GM12878 (cell line): Measurements from ENCODE around the gene DDRGK1. TPM values are rescaled to one million over a fixed set of nuclear protein-coding genes. Genes with fewer than 3 reads are reported as not detected.

Experiments
- ATAC-seq: fragments of 200-7000 bp; cut with Tn5 transposase; 3 replicates; pipeline ENCODE4 v1.9.1; 2020; ENCODE audit warnings: mild to moderate bottlenecking, moderate library complexity
- BruUV-seq: library from RNA; stranded (reverse); fragments of 400-500 nt; replicated peaks from 2 replicates; lab custom pipeline; 2021; lab: Mats Ljungman, UMichigan
- CTCF ChIA-PET: fragments of 300-600 bp; sonication (Branson Sonifier 250); formaldehyde crosslinking; extraction: SDS; loops from one replicate; lab custom pipeline; 2021; ENCODE audit warnings: inconsistent platforms; lab: Yijun Ruan, JAX
- POLR2A ChIA-PET: fragments of 350-600 bp; formaldehyde crosslinking; extraction: SDS; loops from one replicate; lab custom pipeline; 2021; ENCODE audit warnings: inconsistent platforms; lab: Charles Lee
- RAD21 ChIA-PET: fragments of 300-600 bp; sonication (Branson Sonifier 250); formaldehyde crosslinking; loops from one replicate; lab custom pipeline; 2023; ENCODE audit warnings: antibody characterized with exemption; ENCODE audit not compliant: unreplicated experiment; lab: Charles Lee
- SMC1A ChIA-PET: fragments of 300-600 bp; sonication (Branson Sonifier 250); formaldehyde crosslinking; loops from one replicate; lab custom pipeline; 2023; ENCODE audit not compliant: unreplicated experiment, uncharacterized antibody; lab: Charles Lee
- DNase-seq: peaks from one replicate; pipeline ENCODE4 v3.0.0-alpha.2; 2011; ENCODE audit warnings: low read depth, low spot score
- FAIRE-seq: peaks from 3 replicates; lab custom pipeline; 2011; peaks lifted over from hg19 to GRCh38; lab: Jason Lieb, UNC
- H2AFZ ChIP-seq: 2 replicates; pipeline ENCODE4 v1.6.0; 2011; ENCODE audit warnings: low read depth, low read length, control low read depth; ENCODE audit not compliant: control insufficient read depth
- H3K27ac ChIP-seq: 2 replicates; pipeline ENCODE4 v1.5.1; 2011; ENCODE audit warnings: control low read depth; ENCODE audit not compliant: control insufficient read depth, insufficient read depth
- H3K27me3 ChIP-seq, 2 experiments: replicated peaks in 1 of 2; 2 replicates each; pipeline versions ENCODE4 v1.6.0 to v1.6.1; 2011; ENCODE audit warnings: low read length in 1 of 2; ENCODE audit not compliant: control insufficient read depth in 2 of 2, insufficient read depth in 2 of 2
- H3K36me3 ChIP-seq, 2 experiments: 2 replicates each; pipeline ENCODE4 v1.5.1; 2011; ENCODE audit warnings: low read length in 1 of 2; ENCODE audit not compliant: control insufficient read depth in 2 of 2, insufficient read depth in 2 of 2
- H3K4me1 ChIP-seq: 2 replicates; pipeline ENCODE4 v1.6.1; 2011; ENCODE audit warnings: mild to moderate bottlenecking, low read length, moderate library complexity, mixed read lengths; ENCODE audit not compliant: control insufficient read depth, insufficient read depth
- H3K4me2 ChIP-seq: 2 replicates; pipeline ENCODE4 v1.6.0; 2011; ENCODE audit warnings: control low read depth; ENCODE audit not compliant: control insufficient read depth, insufficient read depth
- H3K4me3 ChIP-seq: fragments of 200-600 bp; sonication (generic); 2 replicates; pipeline ENCODE4 v1.5.1; 2016
- H3K79me2 ChIP-seq: 2 replicates; pipeline ENCODE4 v1.6.0; 2011; ENCODE audit warnings: low read length; ENCODE audit not compliant: control insufficient read depth, insufficient read depth
- H3K9ac ChIP-seq: 2 replicates; pipeline ENCODE4 v1.8.0; 2011; ENCODE audit warnings: low read length, control low read depth, mixed read lengths; ENCODE audit not compliant: control insufficient read depth, insufficient read depth
- H3K9me3 ChIP-seq: replicated peaks from 3 replicates; pipeline ENCODE4 v1.5.1; 2011; ENCODE audit warnings: mild to moderate bottlenecking, low read length; ENCODE audit not compliant: control insufficient read depth, insufficient read depth
- H4K20me1 ChIP-seq: 2 replicates; pipeline ENCODE4 v1.6.0; 2011; ENCODE audit not compliant: control insufficient read depth, insufficient read depth
- CHD4 ChIP-seq: fragments of 200-600 bp; sonication (generic); IDR thresholded peaks from 2 replicates; pipeline ENCODE4 v1.6.1; 2016; ENCODE audit warnings: mild to moderate bottlenecking
- CREB1 ChIP-seq: IDR thresholded peaks from 2 replicates; pipeline ENCODE4 v1.6.1; 2012; ENCODE audit warnings: low read depth, mild to moderate bottlenecking, inconsistent platforms
- IKZF1 ChIP-seq: fragments of 450-650 bp; conservative IDR thresholded peaks from 2 replicates; pipeline ENCODE4 v1.6.1; 2017; ENCODE audit warnings: antibody characterized with exemption, mild to moderate bottlenecking
- MYC ChIP-seq: IDR thresholded peaks from 2 replicates; pipeline ENCODE4 v1.6.1; 2011; ENCODE audit warnings: mild to moderate bottlenecking, low read length, moderate library complexity, inconsistent platforms; ENCODE audit not compliant: insufficient read depth, insufficient replicate concordance, insufficient read length, severe bottlenecking
- NR2C1 ChIP-seq: fragments of 450-650 bp; IDR thresholded peaks from 2 replicates; pipeline ENCODE4 v1.6.1; 2017; ENCODE audit warnings: antibody characterized with exemption, mild to moderate bottlenecking, moderate library complexity
- NR2C2 ChIP-seq: IDR thresholded peaks from 2 replicates; pipeline ENCODE4 v1.6.1; 2011; ENCODE audit warnings: borderline replicate concordance, low read depth; ENCODE audit not compliant: control insufficient read depth, insufficient read length
- SREBF2 ChIP-seq: IDR thresholded peaks from 2 replicates; pipeline ENCODE4 v1.6.1; 2012; ENCODE audit warnings: mild to moderate bottlenecking, low read length
- YBX1 ChIP-seq: fragments of 450-650 bp; IDR thresholded peaks from 2 replicates; pipeline ENCODE4 v1.6.1; 2016; ENCODE audit warnings: antibody characterized with exemption
- ZNF207 ChIP-seq: fragments of 450-650 bp; IDR thresholded peaks from 2 replicates; pipeline ENCODE4 v1.6.1; 2014; ENCODE audit warnings: antibody characterized with exemption, mild to moderate bottlenecking, borderline replicate concordance
- WGBS: methylation state at CpG from one replicate; pipeline ENCODE4 v1.1.6; 2016; ENCODE audit warnings: low lambda C conversion rate; ENCODE audit not compliant: insufficient replicate concordance, insufficient coverage; ENCODE audit errors: missing lambda C conversion rate; 5-methylcytosine and 5-hydroxymethylcytosine counted together
- in situ Hi-C: fragments of 300-500 bp; cut with MboI; formaldehyde crosslinking; loops from 9 replicates; pipeline ENCODE4 v1.14.3; 2018; ENCODE audit warnings: mixed read lengths
- intact Hi-C: fragments of 100-400 bp; cut with micrococcal nuclease; formaldehyde crosslinking; loops from one replicate; pipeline ENCODE4 v1.14.2; 2022; ENCODE audit not compliant: unreplicated experiment
- polyA plus RNA-seq, 11 experiments: library from polyadenylated mRNA; depleted of rRNA in 4 of 11; unstranded in 6 of 11; stranded (reverse) in 5 of 11; fragments of >200 nt; fragmentation: Nextera tagmentation in 4 of 11; fragmentation: Illumina TruSeq in 1 of 11; extraction: Ambion mirVana in 4 of 11; extraction: Trizol in 1 of 11; gene quantifications; 1 replicate in 1 of 11; 2 replicates in 10 of 11; pipeline versions ENCODE4 v1.2.1 to v1.2.3, GENCODE V29; 2011 to 2016; ENCODE audit warnings: inconsistent platforms in 2 of 11, missing spikeins in 2 of 11, low read depth in 1 of 11
- total RNA-seq, 4 experiments: library from RNA; depleted of rRNA in 3 of 4; stranded (reverse); fragments of >200 nt in 3 of 4; fragmentation: Illumina TruSeq in 1 of 4; extraction: Trizol in 1 of 4; gene quantifications; 2 replicates each; pipeline versions ENCODE4 v1.2.1 to v1.2.3, GENCODE V29; 2013 to 2021
- TF ChIP-seq, protein P1 (sequence below): IDR thresholded peaks from 2 replicates; pipeline ENCODE4 v1.6.1; 2011; ENCODE audit warnings: borderline replicate concordance, low read depth, mild to moderate bottlenecking, moderate library complexity, mixed read lengths, low read length; ENCODE audit not compliant: insufficient read depth; ENCODE audit errors: extremely low read length
- TF ChIP-seq, protein P2 (sequence below): fragments of 450-650 bp; IDR thresholded peaks from 2 replicates; pipeline ENCODE4 v1.6.1; 2016; ENCODE audit warnings: mild to moderate bottlenecking
- TF ChIP-seq, protein P3 (sequence below): fragments of 450-650 bp; IDR thresholded peaks from 2 replicates; pipeline ENCODE4 v1.6.1; 2018; ENCODE audit warnings: mild to moderate bottlenecking, low read depth, moderate library complexity; ENCODE audit not compliant: partially characterized antibody
- TF ChIP-seq, protein P4 (sequence below): IDR thresholded peaks from 2 replicates; pipeline ENCODE4 v1.6.1; 2012; ENCODE audit warnings: low read depth, low read length, improper control_type of control experiment

The DDRGK1 gene
- total and polyA plus RNA-seq, 10 of the 15 experiments (the other 5 are each of a cell fraction or from before 2014, with no cell fraction given) = 4.0 to 55.2 (median 39.7) TPM

DNA sequence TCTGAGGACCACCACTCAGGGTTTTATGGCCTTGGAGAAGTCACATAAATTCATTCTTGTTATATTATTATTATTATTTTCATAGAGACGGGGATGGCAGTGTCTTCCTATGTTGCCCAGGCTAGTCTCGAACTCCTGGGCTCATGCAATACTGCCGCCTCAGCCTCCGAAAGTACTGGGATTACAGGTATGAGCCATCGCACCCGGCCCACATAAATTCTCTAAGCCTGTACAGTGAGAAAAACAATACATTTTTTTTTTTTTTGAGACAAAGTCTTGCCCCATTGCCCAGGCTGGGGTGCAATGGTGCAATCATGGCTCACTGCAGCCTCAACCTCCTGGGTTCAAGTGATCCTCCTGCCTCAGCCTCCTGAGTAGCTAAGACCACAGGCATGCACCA, 44.1 kb downstream of the DDRGK1 start:
- no peak overlapping the region; the same call in 1 of the 2 replicates for H3K4me2 ChIP-seq
- TF ChIP-seq, protein P1, sequence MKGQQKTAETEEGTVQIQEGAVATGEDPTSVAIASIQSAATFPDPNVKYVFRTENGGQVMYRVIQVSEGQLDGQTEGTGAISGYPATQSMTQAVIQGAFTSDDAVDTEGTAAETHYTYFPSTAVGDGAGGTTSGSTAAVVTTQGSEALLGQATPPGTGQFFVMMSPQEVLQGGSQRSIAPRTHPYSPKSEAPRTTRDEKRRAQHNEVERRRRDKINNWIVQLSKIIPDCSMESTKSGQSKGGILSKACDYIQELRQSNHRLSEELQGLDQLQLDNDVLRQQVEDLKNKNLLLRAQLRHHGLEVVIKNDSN = no peak
- TF ChIP-seq NR2C2 (no peak), ZNF207 (no peak), MYC (no peak), SREBF2 (no peak), YBX1 (no peak), CHD4 (no peak), NR2C1 (no peak), IKZF1 (no peak), CREB1 (no peak)
- TF ChIP-seq, protein P2, sequence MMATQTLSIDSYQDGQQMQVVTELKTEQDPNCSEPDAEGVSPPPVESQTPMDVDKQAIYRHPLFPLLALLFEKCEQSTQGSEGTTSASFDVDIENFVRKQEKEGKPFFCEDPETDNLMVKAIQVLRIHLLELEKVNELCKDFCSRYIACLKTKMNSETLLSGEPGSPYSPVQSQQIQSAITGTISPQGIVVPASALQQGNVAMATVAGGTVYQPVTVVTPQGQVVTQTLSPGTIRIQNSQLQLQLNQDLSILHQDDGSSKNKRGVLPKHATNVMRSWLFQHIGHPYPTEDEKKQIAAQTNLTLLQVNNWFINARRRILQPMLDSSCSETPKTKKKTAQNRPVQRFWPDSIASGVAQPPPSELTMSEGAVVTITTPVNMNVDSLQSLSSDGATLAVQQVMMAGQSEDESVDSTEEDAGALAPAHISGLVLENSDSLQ = no peak
- TF ChIP-seq, protein P3, sequence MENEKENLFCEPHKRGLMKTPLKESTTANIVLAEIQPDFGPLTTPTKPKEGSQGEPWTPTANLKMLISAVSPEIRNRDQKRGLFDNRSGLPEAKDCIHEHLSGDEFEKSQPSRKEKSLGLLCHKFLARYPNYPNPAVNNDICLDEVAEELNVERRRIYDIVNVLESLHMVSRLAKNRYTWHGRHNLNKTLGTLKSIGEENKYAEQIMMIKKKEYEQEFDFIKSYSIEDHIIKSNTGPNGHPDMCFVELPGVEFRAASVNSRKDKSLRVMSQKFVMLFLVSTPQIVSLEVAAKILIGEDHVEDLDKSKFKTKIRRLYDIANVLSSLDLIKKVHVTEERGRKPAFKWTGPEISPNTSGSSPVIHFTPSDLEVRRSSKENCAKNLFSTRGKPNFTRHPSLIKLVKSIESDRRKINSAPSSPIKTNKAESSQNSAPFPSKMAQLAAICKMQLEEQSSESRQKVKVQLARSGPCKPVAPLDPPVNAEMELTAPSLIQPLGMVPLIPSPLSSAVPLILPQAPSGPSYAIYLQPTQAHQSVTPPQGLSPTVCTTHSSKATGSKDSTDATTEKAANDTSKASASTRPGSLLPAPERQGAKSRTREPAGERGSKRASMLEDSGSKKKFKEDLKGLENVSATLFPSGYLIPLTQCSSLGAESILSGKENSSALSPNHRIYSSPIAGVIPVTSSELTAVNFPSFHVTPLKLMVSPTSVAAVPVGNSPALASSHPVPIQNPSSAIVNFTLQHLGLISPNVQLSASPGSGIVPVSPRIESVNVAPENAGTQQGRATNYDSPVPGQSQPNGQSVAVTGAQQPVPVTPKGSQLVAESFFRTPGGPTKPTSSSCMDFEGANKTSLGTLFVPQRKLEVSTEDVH = no peak
- TF ChIP-seq, protein P4, sequence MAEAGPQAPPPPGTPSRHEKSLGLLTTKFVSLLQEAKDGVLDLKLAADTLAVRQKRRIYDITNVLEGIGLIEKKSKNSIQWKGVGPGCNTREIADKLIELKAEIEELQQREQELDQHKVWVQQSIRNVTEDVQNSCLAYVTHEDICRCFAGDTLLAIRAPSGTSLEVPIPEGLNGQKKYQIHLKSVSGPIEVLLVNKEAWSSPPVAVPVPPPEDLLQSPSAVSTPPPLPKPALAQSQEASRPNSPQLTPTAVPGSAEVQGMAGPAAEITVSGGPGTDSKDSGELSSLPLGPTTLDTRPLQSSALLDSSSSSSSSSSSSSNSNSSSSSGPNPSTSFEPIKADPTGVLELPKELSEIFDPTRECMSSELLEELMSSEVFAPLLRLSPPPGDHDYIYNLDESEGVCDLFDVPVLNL = no peak
- ChIA-PET POLR2A (interaction anchor here (2.4 kb wide), 1 partner anchor 115 kb away, joined by 13 read pairs; the partner anchor contains the start of gene MRPS26), RAD21 (no interaction called here), SMC1A (interaction anchor here (1.3 kb wide), 1 partner anchor 25 kb away, joined by 3 read pairs; no protein-coding TSS in a partner anchor), CTCF (no interaction called here)
- peak overlapping the region; percentile 84; the same call in 1 of the 2 replicates for H3K4me3 ChIP-seq
- no peaks in the 10 kb centered on the region for H3K9me3 ChIP-seq
- FAIRE-seq (no peak), ATAC-seq (no peak), DNase-seq (no peak)
- peaks cover 13% of the 10 kb centered on the region for H3K4me1 ChIP-seq
- H2AFZ ChIP-seq = peak overlapping the region; percentile 96
- no TSS peak for BruUV-seq
- H3K36me3 ChIP-seq = no peaks in the 10 kb centered on the region
- peak overlapping the region; percentile 90 for H3K9ac ChIP-seq
- H3K27ac ChIP-seq = peak overlapping the region; percentile 96; the same call in 1 of the 2 replicates
- H3K79me2 ChIP-seq = peaks cover 44% of the 10 kb centered on the region
- WGBS = 69% methylated on average over 6 of the region's 6 CpGs
- in situ Hi-C loops (no loop called here), intact Hi-C loops (no loop called here)
- no peaks in the 10 kb centered on the region for H3K27me3 ChIP-seq
- H4K20me1 ChIP-seq = 0 out of 2 replicates have a peak, but pooled peaks cover 4% of the 10 kb centered on the region
